IMR-90 (cell line): ENCODE results near the gene ESR2. TPM values are rescaled to one million over a fixed set of nuclear protein-coding genes. Genes with fewer than 3 reads are reported as not detected.

Experiments used
- ATAC-seq: fragments of 200-7000 bp; cut with Tn5 transposase; 2 replicates; pipeline ENCODE4 v1.9.1; 2020; ENCODE audit warnings: low read depth, mild to moderate bottlenecking, moderate library complexity
- BruUV-seq: library from RNA; stranded (reverse); fragments of 400-500 nt; replicated peaks from 2 replicates; lab custom pipeline; 2021; lab: Mats Ljungman, UMichigan
- CTCF ChIA-PET: fragments of 300-600 bp; formaldehyde crosslinking; extraction: SDS; loops from one replicate; lab custom pipeline; 2021; ENCODE audit warnings: antibody characterized with exemption; lab: Yijun Ruan, JAX
- POLR2A ChIA-PET: fragments of 300-600 bp; sonication (Branson Sonifier 250); formaldehyde crosslinking; loops from one replicate; lab custom pipeline; 2022; ENCODE audit warnings: antibody characterized with exemption; ENCODE audit not compliant: unreplicated experiment; lab: Charles Lee
- DNase-seq: peaks from one replicate; pipeline ENCODE4 v3.0.0; 2013
- H2AFZ ChIP-seq: replicated peaks from 2 replicates; pipeline ENCODE3; 2013; ENCODE audit warnings: low read length, mild to moderate bottlenecking; ENCODE audit not compliant: poor library complexity
- H2AK5ac ChIP-seq: 2 replicates; pipeline ENCODE4 v1.6.1; 2013; ENCODE audit warnings: low read depth, low read length, inconsistent platforms
- H2AK9ac ChIP-seq: replicated peaks from 2 replicates; pipeline ENCODE3; 2013; ENCODE audit warnings: mild to moderate bottlenecking, low read depth, low read length, moderate library complexity; ENCODE audit not compliant: poor library complexity
- H2BK120ac ChIP-seq: 2 replicates; pipeline ENCODE4 v1.6.1; 2013; ENCODE audit warnings: low read depth, low read length, inconsistent platforms
- H2BK15ac ChIP-seq: 3 replicates; pipeline ENCODE4 v1.6.1; 2013; ENCODE audit warnings: low read depth, low read length, inconsistent platforms
- H2BK20ac ChIP-seq: 2 replicates; pipeline ENCODE4 v1.6.1; 2013; ENCODE audit warnings: low read depth, mild to moderate bottlenecking, inconsistent platforms, low read length, moderate library complexity
- H2BK5ac ChIP-seq: 2 replicates; pipeline ENCODE4 v1.6.1; 2013; ENCODE audit warnings: mild to moderate bottlenecking, low read depth, low read length, inconsistent platforms; ENCODE audit not compliant: poor library complexity, severe bottlenecking
- H3K14ac ChIP-seq: replicated peaks from 2 replicates; pipeline ENCODE4 v1.6.1; 2013; ENCODE audit warnings: low read depth, low read length, inconsistent platforms
- H3K18ac ChIP-seq: 2 replicates; pipeline ENCODE4 v1.6.1; 2013; ENCODE audit warnings: low read depth, low read length, control low read depth
- H3K23ac ChIP-seq: 2 replicates; pipeline ENCODE4 v1.6.1; 2013; ENCODE audit warnings: low read depth, low read length, inconsistent platforms
- H3K27ac ChIP-seq: 2 replicates; pipeline ENCODE4 v1.5.1; 2013; ENCODE audit warnings: mild to moderate bottlenecking, control low read depth, low read length; ENCODE audit not compliant: insufficient read depth
- H3K27me3 ChIP-seq: 2 replicates; pipeline ENCODE4 v1.6.1; 2013; ENCODE audit warnings: low read length; ENCODE audit not compliant: control insufficient read depth, insufficient read depth
- H3K36me3 ChIP-seq: 2 replicates; pipeline ENCODE4 v1.6.1; 2013; ENCODE audit warnings: low read length, mixed read lengths; ENCODE audit not compliant: control insufficient read depth, insufficient read depth
- H3K4ac ChIP-seq: 2 replicates; pipeline ENCODE4 v1.6.1; 2013; ENCODE audit warnings: low read depth, low read length, inconsistent platforms
- H3K4me1 ChIP-seq: 2 replicates; pipeline ENCODE4 v1.6.1; 2013; ENCODE audit warnings: low read length, mixed read lengths; ENCODE audit not compliant: control insufficient read depth, insufficient read depth
- H3K4me2 ChIP-seq: 2 replicates; pipeline ENCODE4 v1.6.1; 2013; ENCODE audit warnings: low read depth, mild to moderate bottlenecking, control low read depth, low read length, moderate library complexity
- H3K4me3 ChIP-seq: 2 replicates; pipeline ENCODE4 v1.5.1; 2013; ENCODE audit warnings: low read depth, mild to moderate bottlenecking, control low read depth, low read length, moderate library complexity; ENCODE audit not compliant: insufficient read depth
- H3K56ac ChIP-seq: 2 replicates; pipeline ENCODE4 v1.6.1; 2013; ENCODE audit warnings: low read length, inconsistent platforms; ENCODE audit not compliant: insufficient read depth; ENCODE audit errors: extremely low read depth
- H3K79me1 ChIP-seq, 2 experiments: 2 replicates each; pipeline ENCODE4 v1.6.1; 2013; ENCODE audit warnings: low read length in 2 of 2, inconsistent platforms in 1 of 2, low read depth in 1 of 2
- H3K9ac ChIP-seq: 2 replicates; pipeline ENCODE4 v1.6.1; 2013; ENCODE audit warnings: low read depth, low read length, control low read depth
- H3K9me1 ChIP-seq: 2 replicates; pipeline ENCODE4 v1.6.1; 2013; ENCODE audit warnings: low read length, inconsistent platforms; ENCODE audit not compliant: insufficient read depth
- H3K9me3 ChIP-seq: 2 replicates; pipeline ENCODE4 v1.6.1; 2013; ENCODE audit warnings: low read length; ENCODE audit not compliant: control insufficient read depth, insufficient read depth
- H4K20me1 ChIP-seq: 2 replicates; pipeline ENCODE4 v1.6.1; 2013; ENCODE audit warnings: low read length, inconsistent platforms; ENCODE audit not compliant: insufficient read depth
- H4K5ac ChIP-seq: 2 replicates; pipeline ENCODE4 v1.6.1; 2013; ENCODE audit warnings: mild to moderate bottlenecking, low read depth, low read length, control low read depth
- H4K8ac ChIP-seq, 2 experiments: 2 replicates each; pipeline ENCODE4 v1.6.1; 2013; ENCODE audit warnings: low read depth in 2 of 2, low read length in 2 of 2, control low read depth in 1 of 2, inconsistent platforms in 1 of 2
- H4K91ac ChIP-seq: 2 replicates; pipeline ENCODE4 v1.6.1; 2013; ENCODE audit warnings: low read depth, low read length, inconsistent platforms; ENCODE audit not compliant: insufficient read depth
- BHLHE40 ChIP-seq: fragments of 150-350 bp; IDR thresholded peaks from 2 replicates; pipeline ENCODE4 v1.6.1; 2016; ENCODE audit warnings: mild to moderate bottlenecking, low read depth, low read length
- CEBPB ChIP-seq: IDR thresholded peaks from 2 replicates; pipeline ENCODE4 v1.6.1; 2012; ENCODE audit warnings: low read depth, low read length, improper control_type of control experiment
- CHD1 ChIP-seq: IDR thresholded peaks from 2 replicates; pipeline ENCODE4 v1.6.1; 2012; ENCODE audit warnings: low read depth, low read length, improper control_type of control experiment
- MAFK ChIP-seq: IDR thresholded peaks from 2 replicates; pipeline ENCODE4 v1.6.1; 2012; ENCODE audit warnings: low read depth, low read length, improper control_type of control experiment
- MAZ ChIP-seq: IDR thresholded peaks from 2 replicates; pipeline ENCODE4 v1.6.1; 2012; ENCODE audit warnings: low read depth, mild to moderate bottlenecking, low read length, improper control_type of control experiment, moderate library complexity, borderline replicate concordance
- MXI1 ChIP-seq: IDR thresholded peaks from 2 replicates; pipeline ENCODE4 v1.6.1; 2012; ENCODE audit warnings: low read depth, mild to moderate bottlenecking, low read length, moderate library complexity, borderline replicate concordance
- NFE2L2 ChIP-seq: fragments of 150-350 bp; IDR thresholded peaks from 2 replicates; pipeline ENCODE4 v1.6.1; 2016; ENCODE audit warnings: low read depth, mild to moderate bottlenecking, low read length
- POLR2A ChIP-seq: IDR thresholded peaks from 2 replicates; pipeline ENCODE4 v1.6.1; 2012; ENCODE audit warnings: mild to moderate bottlenecking, low read depth, low read length
- RCOR1 ChIP-seq: IDR thresholded peaks from 2 replicates; pipeline ENCODE4 v1.6.1; 2012; ENCODE audit warnings: mild to moderate bottlenecking, low read length, improper control_type of control experiment; ENCODE audit not compliant: insufficient replicate concordance
- RFX5 ChIP-seq: IDR thresholded peaks from 2 replicates; pipeline ENCODE4 v1.8.0; 2012; ENCODE audit warnings: low read depth, mild to moderate bottlenecking, low read length, moderate library complexity
- SMC3 ChIP-seq: fragments of 150-350 bp; IDR thresholded peaks from 2 replicates; pipeline ENCODE4 v1.6.1; 2016; ENCODE audit warnings: low read depth, mild to moderate bottlenecking, antibody characterized with exemption, low read length, moderate library complexity
- USF2 ChIP-seq: fragments of 150-350 bp; IDR thresholded peaks from 2 replicates; pipeline ENCODE4 v1.6.1; 2017; ENCODE audit warnings: mild to moderate bottlenecking, antibody characterized with exemption, low read length, low read depth
- WGBS, 2 experiments: methylation state at CpG; one replicate each; pipeline versions ENCODE4 v1.1.5 to v1.1.7; 2013; ENCODE audit warnings: missing lambda C conversion rate in 2 of 2; ENCODE audit not compliant: insufficient read length in 1 of 2; ENCODE audit errors: extremely low coverage in 2 of 2; 5-methylcytosine and 5-hydroxymethylcytosine counted together
- dilution Hi-C: fragments of 300-500 bp; cut with HindIII; formaldehyde crosslinking; loops from one replicate; pipeline ENCODE4 v1.14.3; 2018; ENCODE audit warnings: low sequenced_read_pairs; ENCODE audit not compliant: unreplicated experiment
- in situ Hi-C: fragments of 300-500 bp; cut with MboI; formaldehyde crosslinking; loops from 3 replicates; pipeline ENCODE4 v1.14.3; 2019; ENCODE audit warnings: low sequenced_read_pairs, inconsistent platforms, mixed read lengths
- intact Hi-C: fragments of 100-400 bp; cut with micrococcal nuclease; formaldehyde crosslinking; loops from 2 replicates; pipeline ENCODE4 v1.10.0; 2022
- polyA plus RNA-seq, 3 experiments: library from polyadenylated mRNA; depleted of rRNA; stranded (reverse); fragments of >200 nt; gene quantifications; 2 replicates each; pipeline ENCODE4 v1.2.3, GENCODE V29; 2012; ENCODE audit warnings: low replicate concordance in 1 of 3
- total RNA-seq: library from RNA; depleted of rRNA; stranded (reverse); fragments of >200 nt; gene quantifications from 2 replicates; pipeline ENCODE4 v1.2.3, GENCODE V29; 2012

ESR2 gene
- total and polyA plus RNA-seq, 2 of the 4 experiments (the other 2 are of a cell fraction) = under 0.01 to 0.03 TPM

GRCh38 chr14:64176330-64176729, 117.8 kb downstream of the ESR2 start:
- H3K27ac ChIP-seq = no peak overlapping the region
- H3K56ac ChIP-seq = no peak overlapping the region
- CTCF ChIA-PET = no interaction called here
- no peak overlapping the region for H3K4ac ChIP-seq
- H4K5ac ChIP-seq = no peak overlapping the region
- H2BK5ac ChIP-seq = no peak overlapping the region
- no peak for DNase-seq
- no peak overlapping the region for H4K91ac ChIP-seq
- H3K23ac ChIP-seq = no peak overlapping the region
- no peak overlapping the region for H2AFZ ChIP-seq
- H2BK120ac ChIP-seq = no peak overlapping the region
- H2AK9ac ChIP-seq = no peak overlapping the region
- no peak for ATAC-seq
- no CpG with 5 or more reads among the region's 2 CpGs for WGBS, 2 experiments
- H3K79me1 ChIP-seq = no peaks in the 10 kb centered on the region
- dilution Hi-C loops = no loop called here
- TF ChIP-seq RCOR1 (no peak), RFX5 (no peak), MAFK (no peak), MXI1 (no peak), MAZ (no peak), SMC3 (no peak), CHD1 (no peak), USF2 (no peak), NFE2L2 (no peak), BHLHE40 (no peak), CEBPB (no peak), POLR2A (no peak)
- H2AK5ac ChIP-seq = no peak overlapping the region
- H3K9me3 ChIP-seq = no peaks in the 10 kb centered on the region
- H3K27me3 ChIP-seq = no peaks in the 10 kb centered on the region
- intact Hi-C loops = no loop called here
- no peak overlapping the region for H3K18ac ChIP-seq
- in situ Hi-C loops = no loop called here
- 0 out of 2 replicates have a peak, but pooled peaks cover 2% of the 10 kb centered on the region for H3K4me1 ChIP-seq
- H2BK20ac ChIP-seq = no peak overlapping the region
- H4K8ac ChIP-seq = no peak overlapping the region
- H4K20me1 ChIP-seq = no peaks in the 10 kb centered on the region
- H3K14ac ChIP-seq = no peak overlapping the region
- POLR2A ChIA-PET = no interaction called here
- H3K36me3 ChIP-seq = no peaks in the 10 kb centered on the region
- H3K9ac ChIP-seq = no peak overlapping the region
- no peaks in the 10 kb centered on the region for H3K9me1 ChIP-seq
- no peak overlapping the region for H3K4me3 ChIP-seq
- no peak overlapping the region for H3K4me2 ChIP-seq
- no TSS peak for BruUV-seq
- no peak overlapping the region for H2BK15ac ChIP-seq
